Bone marrow (tissue), 2 donors: ENCODE measurements around the gene BRIP1.
"Not testable (repeated sequence)": the region's sequence is repeated elsewhere in the genome, so short reads cannot be mapped to it uniquely, and the experiment has no call there.

ENCODE experiments used
- DNase-seq, 2 donors: peaks; one replicate each; lab custom pipeline; 2025; lab: John Stamatoyannopoulos, UW

Gene BRIP1

DNA sequence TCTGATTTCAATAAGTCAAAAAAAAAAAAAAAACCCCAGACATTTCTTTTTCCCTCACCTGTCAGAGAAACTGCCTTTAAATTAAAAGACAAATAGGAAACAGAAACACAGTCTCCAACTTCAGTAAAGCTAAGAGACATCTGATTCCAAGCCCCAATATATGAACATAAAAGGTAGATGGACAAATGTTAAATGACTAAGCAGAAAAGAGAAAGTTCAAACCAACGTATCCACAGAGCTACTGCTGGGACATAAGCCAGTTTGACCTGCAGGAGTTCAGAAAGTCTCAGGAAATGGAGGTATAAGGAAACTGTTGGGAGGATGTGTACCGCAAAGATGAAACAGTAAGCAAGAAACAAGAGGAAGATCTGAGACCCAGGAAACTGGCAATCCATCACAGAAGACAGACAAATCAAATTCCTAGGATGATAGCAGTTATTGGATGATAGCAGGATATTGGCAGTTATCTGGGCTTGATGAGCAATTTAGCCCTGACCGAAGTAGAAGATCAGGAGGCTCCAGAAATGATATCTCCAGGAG lies 135.0 kb downstream of the BRIP1 start:
- no peak for DNase-seq

DNA sequence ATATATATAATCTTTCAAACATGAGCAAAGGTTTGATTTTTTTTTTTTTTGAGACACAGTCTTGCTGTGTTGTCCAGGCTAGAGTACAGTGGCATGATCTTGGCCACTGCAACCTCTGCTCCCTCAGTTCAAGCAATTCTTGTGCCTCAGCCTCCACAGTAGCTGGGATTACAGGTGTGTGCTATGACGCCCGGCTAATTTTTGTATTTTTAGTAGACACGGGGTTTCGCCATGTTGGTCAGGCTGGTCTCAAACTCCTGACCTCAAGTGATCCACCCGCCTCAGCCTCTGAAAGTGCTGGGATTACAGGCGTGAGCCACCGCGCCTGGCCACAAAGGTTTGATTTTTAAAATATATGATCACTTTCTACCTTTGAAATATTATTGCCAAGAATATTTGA lies 135.5 kb downstream of the BRIP1 start:
- DNase-seq: not testable (repeated sequence)

DNA sequence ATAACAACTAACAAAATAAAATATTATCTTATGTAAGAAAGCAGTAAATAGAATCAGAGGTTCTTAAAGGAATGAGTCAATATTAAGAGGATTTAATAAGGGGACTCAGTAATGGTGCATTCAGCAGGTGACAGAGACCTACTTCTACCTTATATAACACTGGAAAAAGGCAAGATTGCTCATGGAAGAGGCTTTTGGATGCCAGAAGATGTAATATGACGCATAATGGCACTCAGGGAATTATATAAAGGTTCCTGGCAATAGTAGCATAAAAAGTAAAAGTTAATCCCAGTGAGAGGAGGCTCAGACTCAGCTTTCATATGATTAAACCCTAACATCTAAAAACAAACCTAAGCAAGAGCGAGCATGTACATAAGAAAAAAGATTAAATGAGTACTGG lies 136.4 kb downstream of the BRIP1 start:
- no peak for DNase-seq

DNA sequence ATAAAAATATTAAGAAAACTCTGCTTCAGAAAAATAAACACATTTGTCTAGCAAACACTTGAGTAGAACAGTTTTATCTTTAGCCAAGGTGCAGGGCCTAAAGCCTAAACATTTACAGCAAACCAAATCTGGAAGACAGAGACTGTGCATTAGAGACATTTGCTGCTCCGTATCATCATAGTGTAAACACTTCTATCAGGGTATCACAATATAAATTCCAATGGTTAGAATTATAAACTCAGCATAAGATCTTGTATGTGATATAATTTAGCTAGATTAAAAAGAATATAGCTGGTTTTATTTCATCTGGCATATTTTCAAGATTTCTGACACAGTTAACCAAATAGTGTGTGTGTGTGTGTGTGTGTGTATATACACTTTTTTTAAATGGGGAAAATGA lies 138.6 kb downstream of the BRIP1 start:
- no peak for DNase-seq

DNA sequence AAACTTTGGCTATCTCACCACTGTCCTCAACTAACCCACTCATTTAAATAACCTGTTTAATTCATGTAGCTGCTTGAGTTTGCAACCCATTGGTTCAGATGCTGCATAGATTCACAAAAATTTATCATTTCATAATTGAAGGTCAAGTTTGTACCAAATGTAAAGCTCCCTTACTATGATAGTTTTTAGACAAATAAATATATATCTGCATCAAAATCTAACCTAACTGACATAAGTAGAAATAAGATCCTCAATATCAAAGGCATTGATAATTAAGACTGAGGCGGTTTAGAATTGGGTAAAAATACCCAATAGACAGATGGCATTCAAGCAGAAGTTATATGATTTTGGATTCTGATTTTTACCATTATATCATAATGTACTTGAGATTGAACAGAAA lies 139.4 kb downstream of the BRIP1 start:
- no peak for DNase-seq

DNA sequence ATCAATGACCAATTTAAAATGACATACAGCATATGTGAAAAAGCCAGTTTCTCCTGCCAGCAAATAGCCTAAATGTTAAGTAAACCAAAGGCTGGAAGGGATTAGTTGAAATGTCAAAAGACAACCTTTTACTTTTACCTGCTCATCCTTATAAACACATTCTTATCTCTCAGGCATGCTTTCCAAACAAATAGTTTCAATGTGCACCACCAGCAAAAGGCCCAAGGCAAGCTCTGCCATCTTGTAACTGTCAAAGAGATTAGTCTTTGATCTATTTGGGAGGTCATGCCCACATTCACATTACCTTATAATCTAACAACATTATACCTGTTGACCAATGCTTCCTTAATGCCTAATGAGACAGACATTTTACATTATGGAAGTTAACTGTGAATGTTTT lies 140.1 kb downstream of the BRIP1 start:
- no peak for DNase-seq

DNA sequence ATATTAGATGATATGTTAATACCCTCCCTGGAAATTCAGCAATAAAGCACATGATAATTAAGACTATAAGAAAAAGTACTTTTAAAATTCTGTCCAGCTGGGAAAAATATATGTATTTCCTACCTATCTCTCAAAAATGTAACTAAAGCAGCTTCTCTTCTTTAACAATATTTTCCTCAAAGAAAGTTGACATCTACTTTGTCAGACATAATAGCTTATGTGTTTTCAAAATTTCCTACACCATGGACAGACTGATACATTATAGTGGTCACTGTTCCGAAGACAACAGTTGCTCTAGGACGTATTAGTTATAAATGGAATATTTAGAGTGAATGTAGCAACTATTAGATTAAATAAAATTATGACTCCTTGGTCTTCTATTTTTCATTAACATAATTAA lies 140.9 kb downstream of the BRIP1 start:
- no peak for DNase-seq

DNA sequence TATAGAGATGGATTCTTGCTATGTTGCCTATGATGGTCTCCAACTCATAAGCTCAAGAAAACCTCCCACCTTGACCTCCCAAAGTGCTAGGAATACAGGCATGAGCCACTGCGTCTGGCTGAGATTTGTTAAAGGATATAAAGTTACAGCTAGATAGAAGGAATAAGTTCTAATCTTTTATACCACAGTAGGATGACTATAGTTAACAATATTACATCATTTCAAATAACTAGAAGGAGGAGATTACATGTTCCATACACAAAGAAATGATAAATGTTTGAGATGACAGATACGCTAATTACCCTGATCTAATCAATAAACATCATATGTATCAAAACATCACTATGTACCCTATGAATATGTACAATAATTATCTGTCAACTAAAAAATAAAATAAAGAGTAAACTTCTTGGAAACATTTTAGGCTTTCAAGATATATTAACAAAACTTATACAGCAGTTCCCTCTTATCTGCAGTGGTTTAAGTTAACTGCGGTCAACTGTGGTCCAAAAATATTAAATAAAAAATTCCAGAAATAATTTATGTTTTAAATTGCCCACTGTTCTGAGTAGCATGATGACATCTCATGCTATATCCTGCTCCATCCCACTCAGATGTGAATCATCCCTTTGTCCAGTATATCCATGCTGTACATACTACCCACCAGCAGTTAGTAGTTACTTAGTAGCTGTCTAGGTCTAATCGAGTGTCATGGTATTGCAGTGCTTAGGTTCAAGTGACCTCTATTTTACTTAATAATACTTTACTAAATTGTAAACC lies 143.1 kb downstream of the BRIP1 start:
- DNase-seq: no peak

DNA sequence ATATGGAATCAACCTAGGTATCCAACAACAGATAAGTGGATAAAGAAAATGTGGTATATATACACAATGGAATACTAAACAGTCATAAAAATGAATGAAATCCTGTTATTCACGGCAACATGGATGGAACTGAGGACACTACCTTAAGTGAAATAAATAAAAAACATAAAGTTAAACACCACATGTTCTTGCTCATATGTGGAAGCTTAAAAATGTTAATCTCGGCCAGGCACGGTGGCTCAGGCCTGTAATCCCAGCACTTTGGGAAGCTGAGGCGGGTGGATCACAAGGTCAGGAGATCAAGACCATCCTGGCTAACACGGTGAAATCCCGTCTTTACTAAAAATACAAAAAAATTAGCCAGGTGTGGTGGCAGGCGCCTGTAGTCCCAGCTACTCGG lies 144.1 kb downstream of the BRIP1 start:
- not testable (repeated sequence) for DNase-seq

DNA sequence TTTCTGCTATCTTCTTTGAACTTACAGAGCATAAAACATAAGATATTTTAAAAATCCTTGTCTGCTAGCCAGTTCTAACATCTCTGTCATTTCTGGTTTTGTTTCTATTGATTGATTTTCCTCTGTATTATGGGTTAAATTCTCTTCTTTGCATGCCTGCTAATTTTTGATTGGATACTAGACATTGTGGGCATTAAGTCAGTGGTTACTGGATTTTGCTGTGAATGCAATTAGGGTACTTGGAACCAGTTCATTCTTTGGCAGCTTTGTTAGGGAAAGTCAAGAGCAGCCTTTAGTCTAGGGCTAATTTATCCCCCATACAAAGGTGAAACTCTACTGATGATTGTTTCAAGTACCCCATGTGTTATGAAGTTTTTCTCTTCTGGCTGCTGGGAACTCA lies 145.3 kb downstream of the BRIP1 start:
- DNase-seq: no peak

DNA sequence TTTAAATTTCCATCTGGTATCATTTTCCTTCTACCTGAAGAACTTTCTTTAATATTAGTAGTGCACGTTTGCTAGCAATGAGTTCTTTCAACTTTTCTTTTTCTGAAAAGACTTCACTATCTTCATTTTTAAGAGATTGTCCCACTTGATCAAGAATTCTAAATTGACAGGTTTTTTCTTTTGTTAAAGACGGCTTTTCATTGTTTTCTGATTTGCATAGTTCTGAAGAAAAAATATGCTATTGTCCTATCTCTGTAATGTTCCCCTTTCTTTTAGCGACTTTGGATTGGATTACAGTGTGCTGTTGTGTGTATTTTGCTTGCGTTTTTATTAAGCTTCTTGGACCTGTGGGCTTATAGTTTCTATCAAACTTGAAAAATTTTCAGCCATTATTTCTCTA lies 146.0 kb downstream of the BRIP1 start:
- DNase-seq: no peak

DNA sequence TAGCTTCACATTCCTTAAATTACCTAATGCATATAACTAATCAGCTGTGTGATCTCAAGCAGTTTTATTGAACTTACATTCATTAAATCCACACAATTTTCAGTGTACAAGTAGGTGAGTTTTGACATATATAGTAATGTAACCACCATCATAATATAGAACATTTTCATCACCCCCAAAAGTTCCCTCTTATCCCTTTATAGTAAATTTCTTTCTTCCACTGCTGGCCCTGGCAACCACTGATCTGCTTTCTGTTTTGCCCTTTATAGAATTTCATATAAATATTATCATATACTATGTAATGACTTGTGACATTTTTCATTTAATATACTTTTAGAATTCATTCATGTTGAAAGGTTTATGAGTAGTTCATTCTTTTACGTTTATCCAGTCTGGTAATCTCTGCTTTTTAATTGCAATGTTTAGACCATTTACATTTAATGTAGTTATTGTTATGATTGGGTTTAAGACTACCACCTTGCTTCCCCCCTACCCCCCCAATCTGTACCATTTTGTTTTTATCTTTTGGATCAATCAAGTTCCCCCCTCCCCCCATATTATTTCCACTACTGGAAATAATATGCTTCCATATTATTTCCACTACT lies 147.0 kb downstream of the BRIP1 start:
- DNase-seq: no peak

DNA sequence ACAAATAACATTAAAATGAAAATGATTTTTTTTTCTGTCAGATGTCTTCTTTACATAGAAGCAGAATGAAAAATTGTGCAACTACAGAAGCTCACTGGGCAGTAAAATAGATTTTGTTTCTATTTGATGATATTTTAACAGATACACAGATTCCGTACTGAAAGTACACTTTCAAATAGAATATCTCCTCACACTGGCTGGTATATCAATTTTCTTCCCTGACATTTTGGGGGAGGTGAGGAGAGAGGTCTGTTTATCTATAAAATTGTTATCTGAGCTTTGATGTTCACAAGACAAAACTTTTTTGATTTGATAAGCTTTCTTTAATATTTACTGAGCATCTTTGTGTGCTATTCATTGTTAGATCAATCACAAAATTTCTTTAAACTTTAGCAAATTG lies 148.0 kb downstream of the BRIP1 start:
- no peak for DNase-seq

DNA sequence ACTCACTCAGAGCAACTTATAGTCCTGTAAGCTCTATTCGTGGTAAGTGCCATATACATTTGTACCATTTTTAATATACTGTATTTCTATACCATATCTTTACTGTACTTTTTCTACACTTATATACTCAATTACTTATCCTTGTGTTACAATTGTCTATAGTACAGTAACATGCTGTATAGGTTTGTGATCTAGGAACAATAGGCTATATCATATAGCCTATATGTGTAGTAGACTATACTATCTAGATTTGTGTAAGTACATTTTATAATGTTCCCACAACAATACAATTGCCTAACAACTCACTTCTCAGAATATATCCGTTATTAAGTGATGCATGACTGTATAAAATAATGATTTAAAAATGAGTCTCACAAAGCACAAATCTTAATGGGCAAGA lies 149.0 kb downstream of the BRIP1 start:
- no peak for DNase-seq

DNA sequence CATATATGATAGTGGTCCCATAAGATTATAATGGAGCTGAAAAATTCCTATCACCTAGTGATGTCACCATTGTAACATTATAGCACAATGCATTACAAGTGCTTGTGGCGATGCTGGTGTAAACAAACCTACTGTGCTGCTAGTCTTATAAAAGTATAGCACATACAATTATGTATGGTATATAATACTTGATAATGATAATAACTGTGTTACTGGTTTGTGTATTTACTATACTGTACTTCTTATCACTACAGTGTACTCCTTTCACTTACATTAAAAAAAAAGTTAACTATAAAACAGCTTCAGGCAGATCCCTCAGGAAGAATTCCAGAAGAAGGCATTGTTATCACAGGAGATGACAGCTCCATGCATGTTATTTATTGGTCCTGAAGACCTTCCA lies 150.3 kb downstream of the BRIP1 start:
- no peak for DNase-seq

DNA sequence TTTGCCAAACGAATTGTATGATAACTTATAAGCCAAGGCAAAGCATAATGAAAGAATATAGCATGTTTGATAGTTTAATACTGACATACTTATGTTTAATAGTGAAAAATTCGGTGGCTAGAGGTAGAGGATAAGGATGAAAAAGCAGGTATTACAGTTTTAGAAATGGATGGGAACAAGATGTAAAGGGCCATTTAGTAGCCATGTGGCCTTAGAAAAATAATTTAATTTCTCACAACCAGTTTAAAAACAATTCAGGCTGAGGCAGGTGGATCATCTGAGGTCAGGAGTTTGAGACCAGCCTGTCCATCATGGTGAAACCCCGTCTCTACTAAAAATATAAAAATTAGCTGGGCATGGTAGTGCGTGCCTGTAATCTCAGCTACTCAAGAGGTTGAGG lies 152.8 kb downstream of the BRIP1 start:
- no peak for DNase-seq

DNA sequence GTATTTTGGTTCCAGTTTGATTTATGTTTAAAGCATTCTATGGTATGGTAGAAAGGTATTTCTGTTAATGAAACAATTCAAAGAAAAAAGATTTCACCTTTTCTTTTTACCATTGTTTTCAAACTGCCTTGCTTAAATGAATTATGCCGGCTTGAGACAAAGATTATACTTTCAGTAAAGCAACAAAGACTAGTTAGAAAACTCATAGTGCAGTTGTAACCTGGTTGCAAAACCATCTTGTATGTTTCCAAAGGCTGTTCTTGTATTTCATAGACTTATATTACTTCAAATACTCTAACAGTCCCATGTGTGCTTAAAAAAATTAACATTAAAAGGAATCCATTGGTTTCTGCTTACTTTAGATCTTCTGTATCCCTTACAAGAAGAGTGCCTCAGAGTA lies 153.8 kb downstream of the BRIP1 start:
- DNase-seq: no peak

DNA sequence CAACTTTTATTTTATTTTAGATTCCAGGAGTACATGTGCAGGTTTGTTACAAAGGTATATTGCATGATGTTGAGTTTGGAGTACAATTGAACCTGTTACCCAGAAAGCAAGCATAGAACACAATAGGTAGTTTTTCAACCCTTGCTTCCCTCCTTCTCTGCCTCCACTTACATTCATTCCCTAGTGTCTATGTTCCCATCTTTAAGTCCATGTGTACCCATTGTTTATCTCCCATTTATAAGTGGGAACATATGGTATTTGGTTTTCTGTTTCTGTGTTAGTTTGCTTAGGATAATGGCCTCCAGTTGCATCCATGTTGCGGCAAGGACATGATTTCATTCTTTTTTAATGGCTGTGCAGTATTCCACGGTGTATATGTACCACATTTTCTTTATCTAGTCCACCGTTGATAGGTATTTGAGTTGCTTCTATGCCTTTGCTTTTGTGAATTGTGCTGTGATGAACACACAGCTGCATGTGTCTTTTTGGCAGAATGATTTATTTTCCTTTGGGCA lies 158.3 kb downstream of the BRIP1 start:
- no peak for DNase-seq

DNA sequence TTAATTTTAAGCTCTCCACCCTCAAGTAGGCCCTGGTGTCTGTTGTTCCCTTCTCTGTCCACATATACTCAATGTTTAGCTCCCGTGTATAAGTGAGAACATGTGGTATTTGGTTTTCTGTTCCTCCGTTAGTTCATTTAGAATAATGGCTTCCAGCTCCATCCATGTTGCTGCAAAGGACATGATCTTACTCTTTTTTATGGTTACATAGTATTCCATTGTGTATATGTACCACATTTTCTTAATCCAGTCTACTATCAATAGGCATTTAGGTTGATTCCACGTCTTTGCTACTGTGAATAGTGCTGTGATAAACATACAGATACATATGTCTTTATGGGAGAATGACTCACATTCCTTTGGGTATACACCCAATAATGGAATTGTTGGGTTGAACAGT lies 160.9 kb downstream of the BRIP1 start:
- DNase-seq: no peak

DNA sequence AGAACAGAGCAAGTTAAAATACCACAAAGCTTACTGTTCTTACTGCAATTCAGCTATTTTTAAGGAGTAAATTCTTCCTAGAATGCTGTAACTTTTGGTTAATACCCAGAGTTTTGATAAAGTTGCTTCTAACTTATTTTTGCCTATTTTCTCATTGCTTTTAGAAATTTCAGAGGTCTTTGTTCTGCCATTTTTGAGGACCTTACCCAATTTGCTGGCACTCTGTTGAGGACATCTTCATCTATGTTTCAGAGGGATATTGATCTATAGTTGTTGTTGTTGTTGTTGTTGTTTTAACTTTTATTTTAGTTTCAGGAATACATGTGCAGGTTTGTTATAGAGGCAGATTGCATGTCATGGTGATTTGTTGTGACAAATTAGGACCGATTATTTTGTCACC lies 161.3 kb downstream of the BRIP1 start:
- DNase-seq: no peak

DNA sequence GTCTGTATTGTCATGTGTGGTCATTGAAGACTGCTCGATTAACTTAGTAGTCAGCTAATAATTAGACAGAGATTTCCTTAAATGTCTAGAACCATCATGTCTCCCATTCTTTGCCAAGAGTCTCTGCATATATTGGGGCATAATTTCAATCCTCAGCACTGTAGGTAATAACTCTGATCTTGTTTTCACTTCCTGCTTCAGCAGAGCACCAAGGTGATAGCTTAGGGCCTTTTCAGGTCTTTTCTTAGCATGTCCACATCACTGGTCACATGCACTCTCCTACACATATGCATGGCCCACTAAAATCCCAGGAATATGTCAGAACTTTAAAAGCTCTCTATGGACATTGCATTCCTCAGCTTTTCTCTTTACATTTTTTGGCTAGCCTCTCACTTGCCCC lies 162.0 kb downstream of the BRIP1 start:
- no peak for DNase-seq

DNA sequence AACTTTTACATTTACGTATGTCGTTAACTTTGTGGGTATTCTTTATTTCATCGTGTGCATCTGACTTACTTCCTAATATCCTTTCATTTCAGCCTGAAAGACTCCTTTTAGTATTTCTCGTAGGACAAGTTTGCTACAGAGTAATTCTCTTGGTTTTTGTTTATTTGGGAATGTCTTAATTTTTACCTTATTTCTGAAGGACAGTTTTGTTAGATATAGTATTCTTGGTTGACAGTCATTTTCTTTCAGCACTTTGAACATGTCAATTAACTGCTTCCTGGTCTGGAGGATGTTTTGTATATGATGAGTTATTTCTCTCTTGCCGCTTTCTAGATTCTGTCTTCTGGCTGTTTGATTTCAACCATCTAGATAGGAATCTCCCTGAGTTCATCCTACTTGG lies 163.1 kb downstream of the BRIP1 start:
- no peak for DNase-seq

DNA sequence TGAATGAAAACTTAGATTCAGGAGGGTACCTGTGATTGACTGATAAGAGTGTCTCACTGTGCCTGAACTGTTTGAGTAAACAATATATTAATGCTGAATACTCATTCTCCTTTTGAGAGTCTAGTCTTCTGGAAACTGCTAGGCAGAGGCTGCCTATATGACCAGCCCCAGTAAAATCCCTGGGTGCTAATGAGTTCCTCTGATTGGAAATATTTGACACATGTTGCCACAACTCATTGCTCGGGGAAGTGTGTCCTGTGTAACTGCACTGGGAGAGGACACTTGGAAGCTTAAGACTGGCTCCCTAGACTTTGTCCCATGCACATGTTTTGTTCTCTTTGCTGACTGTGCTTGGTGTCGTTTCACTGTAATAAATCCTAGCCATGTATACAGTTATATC lies 163.6 kb downstream of the BRIP1 start:
- DNase-seq: no peak

DNA sequence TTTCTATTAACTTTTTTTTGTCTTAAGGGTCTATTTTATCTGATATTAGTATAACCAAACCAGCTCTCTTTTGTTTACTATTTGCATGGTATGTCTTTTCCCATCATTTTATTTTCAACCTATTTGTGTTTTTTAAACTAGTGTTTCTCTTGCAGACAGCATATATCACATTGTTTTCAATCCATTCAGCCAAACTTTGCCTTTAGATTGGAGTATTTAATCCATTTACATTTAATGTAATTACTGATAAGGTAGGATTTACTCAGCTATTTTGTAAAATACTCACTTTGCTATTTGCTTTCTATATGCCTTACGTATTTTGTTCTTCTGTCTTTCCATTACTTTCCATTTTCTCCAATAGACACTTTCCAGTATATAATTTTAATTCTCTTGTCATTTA lies 164.3 kb downstream of the BRIP1 start:
- no peak for DNase-seq
